ENCODE results near the gene NAIF1. TPM values are rescaled to one million over a fixed set of nuclear protein-coding genes. Genes with fewer than 3 reads are reported as not detected.

NAIF1 gene
- total and polyA plus RNA-seq, 2 donors from 2014 or later: 9.7 to 12.3 TPM

DNA sequence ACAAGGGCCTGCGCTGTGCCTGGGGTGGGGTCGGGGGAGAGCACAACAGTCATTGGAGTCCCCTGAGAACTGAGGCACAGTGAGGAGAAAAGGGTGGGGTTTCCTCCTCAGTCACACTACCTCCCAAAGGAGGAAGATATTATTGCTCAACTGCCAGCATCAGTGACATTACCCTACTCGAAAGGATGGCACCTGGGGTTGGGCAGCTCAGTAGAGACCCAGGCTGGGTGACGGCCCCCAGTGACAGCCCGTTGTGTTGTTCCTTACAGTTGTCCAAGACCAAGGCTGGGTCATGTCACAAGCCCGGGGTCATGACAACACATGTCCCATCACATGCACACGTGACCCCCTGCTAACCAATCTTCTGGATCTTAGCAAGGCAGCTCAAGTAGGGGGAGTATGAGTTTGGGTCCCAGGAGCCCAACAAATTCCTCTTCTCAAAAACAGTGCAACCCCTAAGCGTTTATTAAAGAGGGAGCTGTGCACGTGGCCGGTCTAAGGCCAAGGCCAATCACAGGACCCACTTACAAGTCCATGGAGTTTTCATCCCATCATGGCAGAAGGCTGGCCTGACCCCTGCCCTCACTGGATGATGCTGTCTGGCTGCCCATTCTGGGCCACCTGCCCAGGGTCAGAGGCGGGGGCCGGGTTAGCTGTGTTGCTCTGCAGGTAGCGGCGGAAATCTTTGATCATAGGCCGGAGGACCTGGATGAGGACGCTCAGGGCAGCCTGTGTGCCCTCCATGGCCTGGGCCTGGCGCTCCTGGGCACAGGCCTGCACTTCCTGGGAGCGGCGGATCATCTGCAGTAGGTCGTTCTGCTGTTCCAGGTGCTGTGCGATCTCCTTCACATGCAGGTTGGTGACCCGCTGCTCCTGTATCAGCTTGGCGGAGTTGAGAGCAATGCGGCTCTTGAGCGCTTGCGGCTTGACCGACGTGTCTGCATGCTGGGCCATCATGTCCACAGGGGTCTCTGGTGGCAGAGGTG, 4.0 kb downstream of the NAIF1 start:
- TF ChIP-seq, protein P1, sequence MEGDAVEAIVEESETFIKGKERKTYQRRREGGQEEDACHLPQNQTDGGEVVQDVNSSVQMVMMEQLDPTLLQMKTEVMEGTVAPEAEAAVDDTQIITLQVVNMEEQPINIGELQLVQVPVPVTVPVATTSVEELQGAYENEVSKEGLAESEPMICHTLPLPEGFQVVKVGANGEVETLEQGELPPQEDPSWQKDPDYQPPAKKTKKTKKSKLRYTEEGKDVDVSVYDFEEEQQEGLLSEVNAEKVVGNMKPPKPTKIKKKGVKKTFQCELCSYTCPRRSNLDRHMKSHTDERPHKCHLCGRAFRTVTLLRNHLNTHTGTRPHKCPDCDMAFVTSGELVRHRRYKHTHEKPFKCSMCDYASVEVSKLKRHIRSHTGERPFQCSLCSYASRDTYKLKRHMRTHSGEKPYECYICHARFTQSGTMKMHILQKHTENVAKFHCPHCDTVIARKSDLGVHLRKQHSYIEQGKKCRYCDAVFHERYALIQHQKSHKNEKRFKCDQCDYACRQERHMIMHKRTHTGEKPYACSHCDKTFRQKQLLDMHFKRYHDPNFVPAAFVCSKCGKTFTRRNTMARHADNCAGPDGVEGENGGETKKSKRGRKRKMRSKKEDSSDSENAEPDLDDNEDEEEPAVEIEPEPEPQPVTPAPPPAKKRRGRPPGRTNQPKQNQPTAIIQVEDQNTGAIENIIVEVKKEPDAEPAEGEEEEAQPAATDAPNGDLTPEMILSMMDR (IDR thresholded peaks at IDR 0.05; ENCODE audit: borderline replicate concordance, extremely low read depth, insufficient read depth): no peak
- Histone ChIP-seq H3K9ac (ENCODE audit: low read length in 3 of 3) (no peak overlapping the region), H3K27ac (ENCODE audit: low read depth in 2 of 2, low read length in 2 of 2) (no peak overlapping the region), H3K4me3 (ENCODE audit: low read length in 3 of 3) (no peak overlapping the region), H3K36me3 (ENCODE audit: control insufficient read depth in 2 of 3, insufficient read depth in 3 of 3, low read length in 3 of 3) (peaks cover 0 to 4% (median 0%) of the 10 kb centered on the region in 3 donors), H3K9me3 (ENCODE audit: control insufficient read depth in 2 of 3, insufficient read depth in 1 of 3, low read length in 3 of 3) (no peaks in the 10 kb centered on the region), H3K4me1 (ENCODE audit: control insufficient read depth in 2 of 3, insufficient read depth in 2 of 3, low read depth in 1 of 3, low read length in 3 of 3) (peaks cover 0 to 18% (median 14%) of the 10 kb centered on the region in 3 donors), H3K27me3 (ENCODE audit: control insufficient read depth, insufficient read depth, low read length) (no peaks in the 10 kb centered on the region)
- DNase-seq (peak in 1 of 5 donors; percentile 69), FAIRE-seq (no peak)
- intact Hi-C loops (cut with DNase I): no loop called here

DNA sequence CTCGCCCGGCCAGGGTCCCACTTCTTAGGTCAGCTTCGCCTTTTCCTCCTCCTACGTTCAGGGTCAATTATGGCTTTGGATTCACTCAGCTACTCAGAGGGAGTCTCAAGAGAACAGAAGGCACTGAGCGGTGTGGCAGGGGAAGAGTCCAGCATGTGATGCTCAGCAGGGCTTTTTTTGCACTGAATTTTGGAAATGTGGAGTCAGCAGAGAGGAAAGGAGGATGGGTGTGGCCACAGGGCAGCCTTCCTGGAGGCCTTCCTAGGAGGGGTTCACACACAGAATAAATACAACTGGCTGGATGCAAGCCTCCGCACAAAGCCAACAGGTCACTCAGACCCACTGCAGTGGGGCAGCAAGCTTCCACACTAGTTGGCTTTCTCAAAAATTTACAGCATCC, 4.8 kb downstream of the NAIF1 start:
- no peaks in the 10 kb centered on the region for H3K27me3 ChIP-seq (ENCODE audit: control insufficient read depth, insufficient read depth, low read length)
- peaks cover 0 to 4% (median 0%) of the 10 kb centered on the region in 3 donors for H3K36me3 ChIP-seq (ENCODE audit: control insufficient read depth in 2 of 3, insufficient read depth in 3 of 3, low read length in 3 of 3)
- H3K4me3 ChIP-seq (ENCODE audit: low read length in 3 of 3): no peak overlapping the region
- TF ChIP-seq, protein P1 (IDR thresholded peaks at IDR 0.05; ENCODE audit: borderline replicate concordance, extremely low read depth, insufficient read depth): no peak
- peaks cover 0 to 18% (median 14%) of the 10 kb centered on the region in 3 donors for H3K4me1 ChIP-seq (ENCODE audit: control insufficient read depth in 2 of 3, insufficient read depth in 2 of 3, low read depth in 1 of 3, low read length in 3 of 3)
- intact Hi-C loops (cut with DNase I): no loop called here
- FAIRE-seq: no peak
- no peaks in the 10 kb centered on the region for H3K9me3 ChIP-seq (ENCODE audit: control insufficient read depth in 2 of 3, insufficient read depth in 1 of 3, low read length in 3 of 3)
- DNase-seq: peak in 1 of 5 donors; percentile 42
- no peak overlapping the region for H3K9ac ChIP-seq (ENCODE audit: low read length in 3 of 3)
- no peak overlapping the region for H3K27ac ChIP-seq (ENCODE audit: low read depth in 2 of 2, low read length in 2 of 2)

DNA sequence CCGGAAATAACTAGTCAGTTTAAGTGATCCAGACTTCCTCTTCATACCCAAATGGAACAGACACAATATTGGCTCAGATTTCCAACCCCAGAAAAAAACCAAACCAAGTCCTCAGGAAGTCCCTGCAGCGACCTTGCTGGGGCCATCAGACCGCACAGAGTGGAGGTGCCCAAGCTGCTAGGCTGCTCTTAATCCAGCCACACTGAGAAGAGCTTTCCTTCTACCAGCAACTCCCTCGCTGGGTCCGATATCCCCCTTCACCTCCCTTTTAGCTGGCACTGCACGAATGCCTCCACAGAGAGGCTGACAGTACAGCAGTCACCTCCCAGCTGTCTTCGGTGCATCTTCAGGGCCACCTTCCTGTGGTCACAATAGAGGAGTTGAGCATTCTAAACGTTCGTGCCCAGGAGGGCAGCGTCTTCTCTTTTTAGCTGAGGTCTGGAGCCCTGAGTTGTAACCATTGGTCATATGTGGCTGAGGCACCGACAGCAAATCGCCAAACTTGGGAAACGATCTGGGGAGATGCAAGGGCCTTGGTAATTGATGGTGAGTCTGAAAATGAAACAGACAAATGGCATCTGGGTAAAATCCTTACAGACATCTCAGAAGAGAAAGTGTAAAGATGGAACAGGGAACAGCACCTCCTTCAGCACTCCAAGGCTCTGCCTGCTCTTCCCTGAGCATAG, 5.7 kb downstream of the NAIF1 start:
- H3K4me1 ChIP-seq (ENCODE audit: control insufficient read depth in 2 of 3, insufficient read depth in 2 of 3, low read depth in 1 of 3, low read length in 3 of 3): peaks cover 0 to 13% (median 12%) of the 10 kb centered on the region in 3 donors

More for the DNA sequence above, 5.7 kb downstream of the NAIF1 start:
- intact Hi-C loops (cut with DNase I): no loop called here
- TF ChIP-seq, protein P1 (IDR thresholded peaks at IDR 0.05; ENCODE audit: borderline replicate concordance, extremely low read depth, insufficient read depth): no peak
- Histone ChIP-seq H3K27ac (ENCODE audit: low read depth in 2 of 2, low read length in 2 of 2) (no peak overlapping the region), H3K9me3 (ENCODE audit: control insufficient read depth in 2 of 3, insufficient read depth in 1 of 3, low read length in 3 of 3) (no peaks in the 10 kb centered on the region), H3K27me3 (ENCODE audit: control insufficient read depth, insufficient read depth, low read length) (no peaks in the 10 kb centered on the region), H3K4me3 (ENCODE audit: low read length in 3 of 3) (no peak overlapping the region), H3K36me3 (ENCODE audit: control insufficient read depth in 2 of 3, insufficient read depth in 3 of 3, low read length in 3 of 3) (peaks cover 0 to 4% (median 0%) of the 10 kb centered on the region in 3 donors), H3K9ac (ENCODE audit: low read length in 3 of 3) (no peak overlapping the region)
- FAIRE-seq (no peak), DNase-seq (peak in 1 of 5 donors; percentile 43)

All from kidney (tissue), 14 donors.